GM12874 (cell line): Measurements from ENCODE around the gene GPR17.

Experiments
- TF ChIP-seq, protein P1 (sequence below): IDR thresholded peaks from 2 replicates; pipeline ENCODE4 v1.5.1; 2011; ENCODE audit warnings: low read depth, mild to moderate bottlenecking, control low read depth, low read length, moderate library complexity; ENCODE audit not compliant: insufficient read depth

Gene GPR17

GRCh38 chr2:127633556-127634065 is 12.3 kb upstream of the GPR17 start:
- TF ChIP-seq, protein P1, sequence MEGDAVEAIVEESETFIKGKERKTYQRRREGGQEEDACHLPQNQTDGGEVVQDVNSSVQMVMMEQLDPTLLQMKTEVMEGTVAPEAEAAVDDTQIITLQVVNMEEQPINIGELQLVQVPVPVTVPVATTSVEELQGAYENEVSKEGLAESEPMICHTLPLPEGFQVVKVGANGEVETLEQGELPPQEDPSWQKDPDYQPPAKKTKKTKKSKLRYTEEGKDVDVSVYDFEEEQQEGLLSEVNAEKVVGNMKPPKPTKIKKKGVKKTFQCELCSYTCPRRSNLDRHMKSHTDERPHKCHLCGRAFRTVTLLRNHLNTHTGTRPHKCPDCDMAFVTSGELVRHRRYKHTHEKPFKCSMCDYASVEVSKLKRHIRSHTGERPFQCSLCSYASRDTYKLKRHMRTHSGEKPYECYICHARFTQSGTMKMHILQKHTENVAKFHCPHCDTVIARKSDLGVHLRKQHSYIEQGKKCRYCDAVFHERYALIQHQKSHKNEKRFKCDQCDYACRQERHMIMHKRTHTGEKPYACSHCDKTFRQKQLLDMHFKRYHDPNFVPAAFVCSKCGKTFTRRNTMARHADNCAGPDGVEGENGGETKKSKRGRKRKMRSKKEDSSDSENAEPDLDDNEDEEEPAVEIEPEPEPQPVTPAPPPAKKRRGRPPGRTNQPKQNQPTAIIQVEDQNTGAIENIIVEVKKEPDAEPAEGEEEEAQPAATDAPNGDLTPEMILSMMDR: no peak

DNA sequence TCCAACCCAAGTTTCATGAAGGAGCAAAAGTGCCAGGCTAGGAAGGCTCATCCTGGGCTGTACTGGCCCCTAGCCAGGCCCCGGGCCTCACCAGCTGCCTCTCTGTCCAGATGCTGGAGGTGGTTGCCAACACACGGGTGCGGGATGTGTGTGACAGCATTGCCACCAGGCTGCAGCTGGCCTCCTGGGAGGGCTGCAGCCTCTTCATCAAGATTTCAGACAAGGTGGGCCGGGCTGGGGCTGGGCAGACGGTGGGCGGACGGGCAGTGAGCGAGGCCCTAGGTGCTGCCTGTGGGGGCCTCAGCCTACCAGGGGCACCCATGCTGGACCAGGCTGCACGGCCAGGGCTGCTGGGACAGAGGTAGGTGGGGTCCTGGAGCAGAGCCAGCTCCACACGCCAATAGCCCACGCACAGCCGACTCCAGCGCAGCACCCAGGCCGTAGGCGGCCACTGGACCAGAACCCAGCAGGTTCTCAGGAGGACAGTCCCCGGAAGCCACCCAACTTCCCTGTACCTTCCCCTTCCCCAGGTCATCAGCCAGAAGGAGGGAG is 11.8 kb upstream of the GPR17 start:
- TF ChIP-seq, protein P1: no peak

DNA sequence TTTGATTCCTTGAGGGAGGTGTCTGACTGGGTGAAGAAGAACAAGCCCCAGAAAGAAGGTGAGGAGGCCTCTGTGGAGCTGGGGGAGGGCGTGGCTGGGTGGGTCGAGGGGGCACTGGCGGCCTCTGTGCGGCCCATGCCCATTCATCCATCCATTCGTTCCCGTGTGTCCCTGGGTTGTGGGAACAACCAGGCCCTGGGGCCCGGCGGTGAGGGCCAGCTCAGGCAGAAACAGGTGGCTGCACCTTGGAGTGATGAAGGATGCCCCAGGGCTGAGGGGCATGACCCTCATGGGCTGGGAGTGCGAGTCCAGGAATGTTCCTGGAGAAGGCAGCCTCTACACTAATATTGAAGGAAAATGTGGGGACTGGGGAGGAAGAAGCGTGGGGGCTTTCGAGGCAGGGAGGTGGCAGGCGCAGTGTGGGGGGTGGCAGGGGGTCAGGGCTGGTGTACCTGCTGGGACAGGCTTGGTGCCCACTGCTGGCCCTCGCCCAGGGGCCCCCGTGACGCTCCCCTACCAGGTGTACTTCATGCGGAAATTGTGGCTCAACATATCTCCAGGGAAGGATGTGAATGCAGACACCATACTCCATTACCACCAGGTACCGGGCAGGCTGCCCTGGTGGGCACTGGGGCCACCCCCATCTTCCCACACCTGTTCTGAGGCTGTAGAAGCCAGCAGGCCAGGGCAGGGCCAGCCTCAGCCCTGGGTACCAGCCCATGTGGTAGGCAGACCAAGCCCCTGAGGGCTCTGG is 11.2 kb upstream of the GPR17 start:
- TF ChIP-seq, protein P1: no peak

DNA sequence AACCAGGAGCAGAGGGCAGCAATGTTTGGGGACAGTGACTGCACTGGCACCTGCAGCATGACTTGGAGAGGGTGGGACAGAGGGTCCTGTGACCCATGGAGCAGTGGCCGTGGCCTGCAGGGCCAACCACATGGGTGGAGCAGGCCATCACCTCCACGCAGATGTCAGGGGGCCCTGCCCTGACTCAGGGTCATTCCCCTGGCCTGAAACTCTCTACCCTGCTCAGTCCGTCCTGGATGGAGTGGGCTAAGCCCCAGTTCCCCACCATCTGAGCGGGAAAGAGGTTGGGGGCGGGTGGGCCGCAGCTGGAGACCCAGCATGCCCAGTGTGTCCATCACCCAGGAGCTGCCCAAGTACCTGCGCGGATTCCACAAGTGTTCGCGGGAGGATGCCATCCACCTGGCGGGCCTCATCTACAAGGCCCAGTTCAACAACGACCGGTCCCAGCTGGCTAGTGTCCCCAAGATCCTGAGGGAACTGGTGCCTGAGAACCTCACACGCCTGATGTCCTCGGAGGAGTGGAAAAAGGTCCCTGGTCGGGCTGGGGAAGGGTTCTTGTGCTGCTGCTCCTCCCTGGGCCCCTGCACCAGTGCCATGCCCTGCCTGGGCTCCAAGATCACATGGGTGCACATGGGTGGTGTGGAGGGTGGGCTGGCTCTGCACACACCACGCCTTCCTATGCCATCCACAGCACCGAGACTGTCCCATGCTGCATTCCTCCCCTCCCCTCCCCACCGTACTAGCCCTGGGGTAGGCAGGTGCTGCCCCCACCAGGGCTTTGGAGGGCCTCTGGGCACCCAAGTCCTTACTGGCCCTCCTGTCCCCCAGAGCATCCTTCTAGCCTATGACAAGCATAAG is 10.3 kb upstream of the GPR17 start:
- TF ChIP-seq, protein P1: no peak

DNA sequence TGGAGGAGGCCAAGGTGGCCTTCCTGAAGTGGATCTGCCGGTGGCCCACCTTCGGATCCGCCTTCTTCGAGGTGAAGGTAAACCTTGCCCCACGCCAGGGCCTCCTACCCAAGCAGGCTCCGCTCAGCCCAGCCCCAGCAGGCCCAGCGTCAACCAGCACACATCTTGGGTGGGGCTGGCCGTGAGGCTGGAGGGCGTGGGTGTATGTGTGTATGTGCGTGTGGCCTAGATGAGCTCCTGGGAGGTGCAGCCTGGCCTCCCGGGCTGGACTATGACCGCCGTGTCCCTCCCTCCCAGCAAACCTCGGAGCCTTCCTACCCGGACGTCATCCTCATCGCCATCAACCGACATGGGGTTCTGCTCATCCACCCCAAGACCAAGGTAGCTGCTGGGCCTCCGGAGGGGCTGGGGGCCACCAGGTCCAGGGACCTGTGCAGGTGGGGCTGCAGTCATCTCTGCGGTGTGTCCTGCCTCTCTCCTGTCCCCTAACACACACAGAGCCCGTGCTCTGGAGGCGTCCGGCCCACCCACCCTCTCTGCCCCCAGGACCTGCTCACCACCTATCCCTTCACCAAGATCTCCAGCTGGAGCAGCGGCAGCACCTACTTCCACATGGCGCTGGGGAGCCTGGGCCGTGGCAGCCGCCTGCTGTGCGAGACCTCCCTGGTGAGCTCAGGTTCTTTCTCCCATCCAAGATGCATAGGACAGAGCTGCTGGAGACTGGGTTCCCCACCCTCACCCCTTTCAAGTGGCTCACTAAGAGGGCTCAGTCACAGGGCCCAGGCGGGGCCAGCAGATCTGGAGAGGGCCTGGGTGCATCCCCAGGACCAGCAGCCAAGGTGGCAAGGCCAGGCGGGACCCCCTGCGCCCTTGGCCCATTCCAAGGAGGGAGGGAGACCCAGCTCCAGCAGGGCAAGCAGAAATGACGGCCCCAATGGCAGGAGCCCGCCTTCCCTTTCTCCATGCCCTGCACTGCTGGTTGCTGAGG is 9.4 kb upstream of the GPR17 start:
- TF ChIP-seq, protein P1: no peak

GRCh38 chr2:127637236-127637630 is 8.7 kb upstream of the GPR17 start:
- TF ChIP-seq, protein P1: no peak
